ENCODE results near the gene PARD3B.

The PARD3B gene

GRCh38 chr2:204853905-204854304 is 308.6 kb downstream of the PARD3B start:
- TF ChIP-seq CTCF (IDR thresholded peaks at IDR 0.05; ENCODE audit: low read depth, low read length, missing control alignments): no peak
- H3K36me3 ChIP-seq (replicated peaks): no peaks in the 10 kb centered on the region
- H3K27me3 ChIP-seq (replicated peaks): no peaks in the 10 kb centered on the region
- no peak for DNase-seq
- in situ Hi-C loops (cut with HindIII; ENCODE audit: low pct_ligation_motif_present, low sequenced_read_pairs): no loop called here
- no peak overlapping the region for H3K27ac ChIP-seq
- H3K4me3 ChIP-seq (ENCODE audit: low read depth, low read length): no peak overlapping the region

GRCh38 chr2:204860274-204860673 is 315.0 kb downstream of the PARD3B start:
- no peaks in the 10 kb centered on the region for H3K27me3 ChIP-seq (replicated peaks)
- no peak overlapping the region for H3K4me3 ChIP-seq (ENCODE audit: low read depth, low read length)
- no peak for TF ChIP-seq CTCF (IDR thresholded peaks at IDR 0.05; ENCODE audit: low read depth, low read length, missing control alignments)
- no peak for DNase-seq
- no peak overlapping the region for H3K27ac ChIP-seq
- in situ Hi-C loops (cut with HindIII; ENCODE audit: low pct_ligation_motif_present, low sequenced_read_pairs): no loop called here
- H3K36me3 ChIP-seq (replicated peaks): no peaks in the 10 kb centered on the region

- no peaks in the 10 kb centered on the region for H3K36me3 ChIP-seq (replicated peaks)
- H3K27me3 ChIP-seq (replicated peaks): no peaks in the 10 kb centered on the region
- in situ Hi-C loops (cut with HindIII; ENCODE audit: low pct_ligation_motif_present, low sequenced_read_pairs): no loop called here
- no peak for DNase-seq
- no peak overlapping the region for H3K27ac ChIP-seq
- no peak for TF ChIP-seq CTCF (IDR thresholded peaks at IDR 0.05; ENCODE audit: low read depth, low read length, missing control alignments)
- H3K4me3 ChIP-seq (ENCODE audit: low read depth, low read length): no peak overlapping the region
Observed at GRCh38 chr2:204862809-204863208, 317.5 kb downstream of the PARD3B start.

- no peaks in the 10 kb centered on the region for H3K36me3 ChIP-seq (replicated peaks)
- no peak for TF ChIP-seq CTCF (IDR thresholded peaks at IDR 0.05; ENCODE audit: low read depth, low read length, missing control alignments)
- no peak for DNase-seq
- H3K4me3 ChIP-seq (ENCODE audit: low read depth, low read length): no peak overlapping the region
- in situ Hi-C loops (cut with HindIII; ENCODE audit: low pct_ligation_motif_present, low sequenced_read_pairs): no loop called here
- H3K27ac ChIP-seq: no peak overlapping the region
- H3K27me3 ChIP-seq (replicated peaks): no peaks in the 10 kb centered on the region
Observed at GRCh38 chr2:204863336-204863735, 318.1 kb downstream of the PARD3B start.

- peak; percentile 10 for DNase-seq
- in situ Hi-C loops (cut with HindIII; ENCODE audit: low pct_ligation_motif_present, low sequenced_read_pairs): no loop called here
- no peaks in the 10 kb centered on the region for H3K36me3 ChIP-seq (replicated peaks)
- no peaks in the 10 kb centered on the region for H3K27me3 ChIP-seq (replicated peaks)
- no peak overlapping the region for H3K4me3 ChIP-seq (ENCODE audit: low read depth, low read length)
- H3K27ac ChIP-seq: no peak overlapping the region
- no peak for TF ChIP-seq CTCF (IDR thresholded peaks at IDR 0.05; ENCODE audit: low read depth, low read length, missing control alignments)
Observed at GRCh38 chr2:204869132-204869823, 324.0 kb downstream of the PARD3B start.

GRCh38 chr2:204870053-204870452 is 324.8 kb downstream of the PARD3B start:
- no peaks in the 10 kb centered on the region for H3K27me3 ChIP-seq (replicated peaks)
- no peaks in the 10 kb centered on the region for H3K36me3 ChIP-seq (replicated peaks)
- no peak for TF ChIP-seq CTCF (IDR thresholded peaks at IDR 0.05; ENCODE audit: low read depth, low read length, missing control alignments)
- no peak for DNase-seq
- no peak overlapping the region for H3K4me3 ChIP-seq (ENCODE audit: low read depth, low read length)
- H3K27ac ChIP-seq: no peak overlapping the region
- in situ Hi-C loops (cut with HindIII; ENCODE audit: low pct_ligation_motif_present, low sequenced_read_pairs): no loop called here

All from brain microvascular endothelial cell (primary cell).